Body of pancreas (tissue), 4 donors: ENCODE data around the gene FANCD2. TPM values are rescaled to one million over a fixed set of nuclear protein-coding genes. Genes with fewer than 3 reads are reported as not detected.
A peak's percentile ranks its signal among the peaks of the same experiment; 100 is the strongest.

ENCODE experiments used
- ATAC-seq: fragments of 150-250 bp; one replicate; pipeline ENCODE4 v1.9.1; 2016
- DNase-seq, 4 donors: peaks; one replicate each; pipeline ENCODE4 v3.0.0-alpha.2; 2019
- H3K27ac ChIP-seq, 4 donors: fragments of 200-600 bp; sonication (generic); 1 replicate in 3 of 4; 2 replicates in 1 of 4; pipeline versions ENCODE4 v1.5.1 to v1.6.1; 2016 to 2019; ENCODE audit warnings: mild to moderate bottlenecking in 1 of 4, mixed read lengths in 1 of 4, moderate library complexity in 1 of 4
- H3K27me3 ChIP-seq, 2 donors: fragments of 200-600 bp; sonication (generic); one replicate each; pipeline ENCODE4 v1.6.0; 2016; ENCODE audit warnings: mild to moderate bottlenecking in 1 of 2
- H3K36me3 ChIP-seq, 2 donors: fragments of 200-600 bp; sonication (generic); replicated peaks in 1 of 2; 2 replicates each; pipeline ENCODE4 v1.5.1; 2016; ENCODE audit warnings: low read depth in 2 of 2; ENCODE audit not compliant: insufficient read depth in 1 of 2
- H3K4me1 ChIP-seq: fragments of 200-600 bp; sonication (generic); one replicate; pipeline ENCODE4 v1.6.0; 2016
- H3K4me3 ChIP-seq, 2 donors: fragments of 200-600 bp; sonication (generic); 1 replicate in 1 of 2; 2 replicates in 1 of 2; pipeline ENCODE4 v1.5.1; 2016 to 2019
- H3K9me3 ChIP-seq, 3 donors: fragments of 200-600 bp; sonication (generic); 1 replicate in 2 of 3; 2 replicates in 1 of 3; pipeline ENCODE4 v1.5.1; 2016
- CTCF ChIP-seq, 7 experiments: fragments of 450-650 bp in 4 of 7; fragments of 200-600 bp in 3 of 7; sonication (generic) in 3 of 7; IDR thresholded peaks; one replicate each; pipeline ENCODE4 v1.5.1; 2016 to 2019; ENCODE audit warnings: antibody characterized with exemption in 7 of 7
- POLR2A ChIP-seq, 3 donors: fragments of 450-650 bp; IDR thresholded peaks; one replicate each; pipeline ENCODE4 v1.6.1; 2016; ENCODE audit warnings: antibody characterized with exemption in 3 of 3, mild to moderate bottlenecking in 2 of 3
- WGBS, 2 donors: methylation state at CpG; one replicate each; pipeline ENCODE4 v1.1.5; 2017; 5-methylcytosine and 5-hydroxymethylcytosine counted together
- intact Hi-C: fragments of 100-400 bp; cut with DNase I; formaldehyde crosslinking; loops from one replicate; pipeline ENCODE4 v1.15.1; 2023
- total RNA-seq, 2 donors: library from RNA; depleted of rRNA; stranded (reverse); fragments of >200 nt; gene quantifications; one replicate each; pipeline ENCODE4 v1.1.0, GENCODE V29; 2016

The FANCD2 gene
- 1 to 10 TPM; 1.0 to 2.3 TPM for total RNA-seq

- Histone ChIP-seq H3K4me1 (peaks cover 18% of the 10 kb centered on the region), H3K36me3 (peaks cover 0 to 3% of the 10 kb centered on the region in 2 donors), H3K27ac (peak within 1 kb of the TSS; percentile 20 to 70 (median 44)), H3K4me3 (peak within 1 kb of the TSS; percentile 60 to 93), H3K27me3 (no peaks in the 10 kb centered on the region), H3K9me3 (no peaks in the 10 kb centered on the region)
- ATAC-seq (peak; percentile 97), DNase-seq (peak; percentile 82 to 89 (median 87))
- TF ChIP-seq CTCF (IDR thresholded peaks at IDR 0.05) (peak in 3 of 7 experiments; percentile 24 to 34 (median 28)), POLR2A (IDR thresholded peaks at IDR 0.05) (peak in 2 of 3 donors; percentile 83 to 85)
- intact Hi-C loops, result no loop called here
- 0% methylated on average over 34 to 61 of the region's 61 CpGs for WGBS, 2 donors
Observed at GRCh38 chr3:10026084-10026890, at the start of gene FANCD2. FANCD2 (plus strand) TSS chr3:10026437; CDS start chr3:10028658, 2,221 bp downstream.

GRCh38 chr3:9976721-9977709, 49.2 kb upstream of the FANCD2 start:
- Histone ChIP-seq H3K27me3 (no peaks in the 10 kb centered on the region), H3K4me3 (no peak overlapping the region), H3K4me1 (peaks cover 9% of the 10 kb centered on the region), H3K27ac (peak overlapping the region; percentile 53 to 84 (median 68)), H3K9me3 (no peaks in the 10 kb centered on the region), H3K36me3 (peaks cover 0 to 10% of the 10 kb centered on the region in 2 donors)
- peak; percentile 100 for ATAC-seq
- no peak for TF ChIP-seq CTCF (IDR thresholded peaks at IDR 0.05)
- no peak for TF ChIP-seq POLR2A (IDR thresholded peaks at IDR 0.05)
- peak; percentile 79 to 93 (median 88) for DNase-seq
- 30 to 32% methylated on average over 7 of the region's 7 CpGs for WGBS, 2 donors
- intact Hi-C loops, result no loop called here

- Histone ChIP-seq H3K27ac (no peak overlapping the region), H3K27me3 (no peaks in the 10 kb centered on the region), H3K4me1 (peaks cover 9% of the 10 kb centered on the region), H3K9me3 (no peaks in the 10 kb centered on the region), H3K4me3 (no peak overlapping the region), H3K36me3 (no peaks in the 10 kb centered on the region)
- TF ChIP-seq POLR2A (IDR thresholded peaks at IDR 0.05), result no peak
- no peak for TF ChIP-seq CTCF (IDR thresholded peaks at IDR 0.05)
- intact Hi-C loops, result no loop called here
- no peak for DNase-seq
- WGBS, 2 donors, result 83 to 87% methylated on average over 8 of the region's 8 CpGs
- ATAC-seq, result no peak
Observed at GRCh38 chr3:9978710-9979305, 47.4 kb upstream of the FANCD2 start.

GRCh38 chr3:9980251-9980650, 46.0 kb upstream of the FANCD2 start:
- Histone ChIP-seq H3K27ac (no peak overlapping the region), H3K4me3 (no peak overlapping the region), H3K36me3 (no peaks in the 10 kb centered on the region), H3K9me3 (no peaks in the 10 kb centered on the region), H3K4me1 (peaks cover 21% of the 10 kb centered on the region), H3K27me3 (no peaks in the 10 kb centered on the region)
- DNase-seq (no peak), ATAC-seq (no peak)
- whole genome bisulfite sequencing, 2 donors, result 95 to 100% methylated on average over 2 of the region's 2 CpGs
- TF ChIP-seq CTCF (IDR thresholded peaks at IDR 0.05), result no peak
- TF ChIP-seq POLR2A (IDR thresholded peaks at IDR 0.05), result no peak
- intact Hi-C loops, result no loop called here
